Fibroblast of mammary gland (primary cell): ENCODE results near the gene CCL23.
A peak's percentile ranks its signal among the peaks of the same experiment; 100 is the strongest.

Source experiments
- DNase-seq: peaks from one replicate; pipeline ENCODE4 v3.0.0-alpha.2; 2010; ENCODE audit warnings: low read depth
- H3K4me3 ChIP-seq: 2 replicates; pipeline ENCODE4 v1.5.1; 2011; ENCODE audit warnings: low read depth, mild to moderate bottlenecking, low read length, moderate library complexity; ENCODE audit not compliant: control insufficient read depth
- TF ChIP-seq, protein P1 (sequence below): conservative IDR thresholded peaks from 2 replicates; pipeline ENCODE4 v1.5.1; 2011; ENCODE audit warnings: low read depth, low read length, inconsistent platforms; ENCODE audit not compliant: control insufficient read depth, insufficient read depth

Gene CCL23

DNA sequence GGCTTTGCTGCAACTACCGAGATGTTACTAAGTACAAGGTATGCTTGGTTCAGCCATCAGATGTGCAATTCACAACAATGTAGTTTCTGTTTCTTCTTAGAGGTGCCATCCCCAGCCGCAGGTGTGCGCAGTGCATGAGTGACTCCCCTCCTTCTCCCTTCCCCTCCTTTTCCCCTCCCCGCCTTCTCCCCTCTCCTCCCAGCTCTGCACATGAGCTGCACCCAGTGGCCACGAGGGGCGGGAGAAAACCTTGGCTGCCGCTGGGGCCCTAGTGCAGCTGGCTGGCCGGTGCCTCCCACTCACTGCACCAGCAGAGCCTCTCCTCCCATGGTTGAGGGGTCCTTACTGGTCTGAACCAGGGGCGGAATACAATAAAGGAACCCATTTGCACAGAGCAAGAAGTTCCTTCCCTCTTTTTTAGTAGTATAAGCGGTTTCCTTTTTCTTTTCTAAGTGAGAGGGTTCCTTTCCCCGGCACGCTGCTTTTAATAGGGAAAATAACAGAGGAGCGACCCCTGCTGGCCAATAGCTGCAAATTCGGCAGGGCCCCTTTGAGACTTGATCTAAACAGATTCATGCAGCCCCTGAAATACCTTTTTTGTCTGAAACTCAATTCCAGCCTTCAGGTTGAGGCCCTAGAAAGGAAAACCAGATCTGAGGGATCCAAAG is 8.6 kb downstream of the CCL23 start:
- no peak overlapping the region for H3K4me3 ChIP-seq
- TF ChIP-seq, protein P1, sequence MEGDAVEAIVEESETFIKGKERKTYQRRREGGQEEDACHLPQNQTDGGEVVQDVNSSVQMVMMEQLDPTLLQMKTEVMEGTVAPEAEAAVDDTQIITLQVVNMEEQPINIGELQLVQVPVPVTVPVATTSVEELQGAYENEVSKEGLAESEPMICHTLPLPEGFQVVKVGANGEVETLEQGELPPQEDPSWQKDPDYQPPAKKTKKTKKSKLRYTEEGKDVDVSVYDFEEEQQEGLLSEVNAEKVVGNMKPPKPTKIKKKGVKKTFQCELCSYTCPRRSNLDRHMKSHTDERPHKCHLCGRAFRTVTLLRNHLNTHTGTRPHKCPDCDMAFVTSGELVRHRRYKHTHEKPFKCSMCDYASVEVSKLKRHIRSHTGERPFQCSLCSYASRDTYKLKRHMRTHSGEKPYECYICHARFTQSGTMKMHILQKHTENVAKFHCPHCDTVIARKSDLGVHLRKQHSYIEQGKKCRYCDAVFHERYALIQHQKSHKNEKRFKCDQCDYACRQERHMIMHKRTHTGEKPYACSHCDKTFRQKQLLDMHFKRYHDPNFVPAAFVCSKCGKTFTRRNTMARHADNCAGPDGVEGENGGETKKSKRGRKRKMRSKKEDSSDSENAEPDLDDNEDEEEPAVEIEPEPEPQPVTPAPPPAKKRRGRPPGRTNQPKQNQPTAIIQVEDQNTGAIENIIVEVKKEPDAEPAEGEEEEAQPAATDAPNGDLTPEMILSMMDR, result peak; percentile 47
- DNase-seq, result peak; percentile 6

DNA sequence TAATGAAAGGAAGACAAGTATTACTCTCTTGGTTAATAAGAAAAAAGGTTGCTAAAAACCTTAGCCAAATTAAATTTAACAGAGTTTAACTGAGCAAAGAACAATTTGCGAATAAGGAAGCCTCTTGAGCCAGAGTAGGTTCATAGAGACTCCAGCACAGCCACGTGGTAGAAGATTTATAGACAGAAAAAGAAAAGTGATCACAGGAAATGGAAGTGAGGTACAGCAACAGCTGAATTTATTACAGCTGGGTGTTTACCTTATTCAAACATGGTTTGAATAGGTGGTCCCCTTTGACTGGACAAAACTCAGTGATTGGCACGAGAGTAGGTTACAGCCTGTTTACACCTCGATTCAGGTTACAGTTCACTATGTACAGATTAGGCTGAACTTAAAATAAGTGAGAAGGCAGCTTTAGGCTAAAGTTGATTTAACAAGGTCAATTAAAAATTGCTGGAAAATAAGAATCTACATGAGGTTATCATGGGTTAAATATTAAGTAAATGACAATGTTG is 13.1 kb downstream of the CCL23 start:
- TF ChIP-seq, protein P1, result no peak
- no peak for DNase-seq
- H3K4me3 ChIP-seq, result no peak overlapping the region

- TF ChIP-seq, protein P1, result no peak
- DNase-seq, result no peak
- no peak overlapping the region for H3K4me3 ChIP-seq
These were observed 15.1 kb downstream of the CCL23 start for GRCh38 chr17:36002631-36003030.

DNA sequence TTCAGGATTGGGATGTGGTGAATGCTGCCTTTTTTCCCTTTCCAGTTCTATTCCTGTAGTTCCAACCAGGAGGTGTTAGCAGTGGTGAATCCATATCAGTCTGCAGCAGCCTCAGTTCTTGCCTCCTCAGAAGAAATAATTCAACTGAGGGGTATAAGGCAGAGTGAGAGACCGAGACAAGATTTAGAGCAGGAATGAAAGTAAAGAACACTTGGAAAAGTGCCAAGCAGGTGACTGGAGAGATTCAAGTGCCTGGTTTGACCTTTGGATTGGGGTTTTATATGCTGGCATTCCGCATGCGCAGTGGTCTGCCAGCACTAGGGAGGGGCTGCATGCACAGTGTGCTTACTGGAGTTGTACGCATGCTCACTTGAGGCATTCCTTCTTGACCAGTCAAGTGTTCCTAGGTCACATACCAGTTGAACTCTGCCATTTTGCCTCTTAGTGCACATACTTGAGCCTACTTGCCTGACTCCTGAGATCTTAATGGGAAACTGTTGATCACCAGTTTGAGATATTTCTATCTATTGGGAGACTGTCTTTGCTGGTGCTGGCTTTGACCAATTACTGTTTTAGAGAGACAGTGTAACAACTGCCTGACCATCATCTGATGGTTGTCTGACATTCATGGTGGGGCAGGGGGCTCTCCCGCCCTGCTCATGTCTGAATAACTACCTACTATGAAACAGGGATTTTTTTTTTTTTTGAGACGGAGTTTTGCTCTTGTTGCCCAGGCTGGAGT is 15.7 kb downstream of the CCL23 start:
- no peak overlapping the region for H3K4me3 ChIP-seq
- TF ChIP-seq, protein P1, result no peak
- DNase-seq, result no peak

- DNase-seq, result no peak
- TF ChIP-seq, protein P1, result no peak
- H3K4me3 ChIP-seq, result no peak within 1 kb of the TSS
These were observed 16.5 kb downstream of the CCL23 start, which contains the start of gene CCL15 for GRCh38 chr17:36001110-36001771. Gene CCL15, minus strand, starts transcription at chr17:36001553. Its CDS starts 61 bp downstream, at chr17:36001492.

DNA sequence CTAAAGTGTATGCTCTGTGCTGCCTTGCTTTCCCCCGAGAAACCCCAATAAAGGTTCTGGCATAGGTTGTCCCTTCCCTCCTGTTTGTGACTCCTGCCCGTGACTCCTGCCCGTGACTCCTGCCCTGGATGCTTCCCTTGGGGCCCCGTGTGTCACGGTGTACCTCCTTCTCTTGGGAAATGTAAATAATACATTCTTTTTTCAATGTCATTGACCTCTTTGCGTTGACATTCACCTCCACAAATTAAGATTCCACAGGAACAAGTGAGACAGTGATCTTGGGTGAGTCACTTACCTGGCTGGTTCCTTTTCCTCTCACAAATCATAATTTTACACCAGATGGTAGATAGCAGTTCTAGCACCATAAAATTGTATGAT is 17.1 kb downstream of the CCL23 start:
- TF ChIP-seq, protein P1, result no peak
- H3K4me3 ChIP-seq, result no peak overlapping the region
- DNase-seq, result no peak
